ENCODE results near the gene TAX1BP1.

TAX1BP1 gene

DNA sequence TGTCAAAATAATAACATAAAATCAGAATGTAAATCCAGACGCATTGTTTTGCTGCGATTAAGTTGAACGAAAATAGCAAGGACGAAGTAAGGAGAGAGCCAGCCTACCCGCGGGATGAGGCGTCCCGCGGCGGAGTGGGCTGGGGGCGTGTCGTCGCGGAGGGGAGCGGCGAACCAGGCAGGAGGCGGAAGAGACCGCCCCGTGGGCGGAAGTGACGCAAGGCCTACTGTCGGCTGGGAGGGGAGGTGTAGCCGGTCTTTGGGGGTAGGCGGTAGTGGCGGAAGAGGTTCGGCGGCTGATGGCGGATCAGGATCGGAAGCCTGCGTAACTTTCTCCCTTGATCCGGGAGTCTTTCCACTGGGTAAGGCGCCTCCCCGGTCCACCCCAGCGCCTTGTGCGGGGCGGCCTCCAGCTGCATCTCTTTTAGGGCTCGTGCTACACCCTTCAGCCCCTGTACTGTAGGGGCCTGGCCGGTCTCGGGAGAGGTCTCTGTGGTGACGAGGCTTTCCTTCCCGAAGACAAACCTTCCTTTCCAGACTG is at the start of gene TAX1BP1:
Gene TAX1BP1 (plus strand): TSS at position 254 of the 540 bp plus-strand sequence. CDS start 8,363 bp downstream, outside the sequence.
- TF ChIP-seq, protein P1, sequence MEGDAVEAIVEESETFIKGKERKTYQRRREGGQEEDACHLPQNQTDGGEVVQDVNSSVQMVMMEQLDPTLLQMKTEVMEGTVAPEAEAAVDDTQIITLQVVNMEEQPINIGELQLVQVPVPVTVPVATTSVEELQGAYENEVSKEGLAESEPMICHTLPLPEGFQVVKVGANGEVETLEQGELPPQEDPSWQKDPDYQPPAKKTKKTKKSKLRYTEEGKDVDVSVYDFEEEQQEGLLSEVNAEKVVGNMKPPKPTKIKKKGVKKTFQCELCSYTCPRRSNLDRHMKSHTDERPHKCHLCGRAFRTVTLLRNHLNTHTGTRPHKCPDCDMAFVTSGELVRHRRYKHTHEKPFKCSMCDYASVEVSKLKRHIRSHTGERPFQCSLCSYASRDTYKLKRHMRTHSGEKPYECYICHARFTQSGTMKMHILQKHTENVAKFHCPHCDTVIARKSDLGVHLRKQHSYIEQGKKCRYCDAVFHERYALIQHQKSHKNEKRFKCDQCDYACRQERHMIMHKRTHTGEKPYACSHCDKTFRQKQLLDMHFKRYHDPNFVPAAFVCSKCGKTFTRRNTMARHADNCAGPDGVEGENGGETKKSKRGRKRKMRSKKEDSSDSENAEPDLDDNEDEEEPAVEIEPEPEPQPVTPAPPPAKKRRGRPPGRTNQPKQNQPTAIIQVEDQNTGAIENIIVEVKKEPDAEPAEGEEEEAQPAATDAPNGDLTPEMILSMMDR (IDR thresholded peaks at IDR 0.05; ENCODE audit: low read depth, low read length): no peak
- peak; percentile 83 for DNase-seq (ENCODE audit: extremely low read depth, low read depth)

DNA sequence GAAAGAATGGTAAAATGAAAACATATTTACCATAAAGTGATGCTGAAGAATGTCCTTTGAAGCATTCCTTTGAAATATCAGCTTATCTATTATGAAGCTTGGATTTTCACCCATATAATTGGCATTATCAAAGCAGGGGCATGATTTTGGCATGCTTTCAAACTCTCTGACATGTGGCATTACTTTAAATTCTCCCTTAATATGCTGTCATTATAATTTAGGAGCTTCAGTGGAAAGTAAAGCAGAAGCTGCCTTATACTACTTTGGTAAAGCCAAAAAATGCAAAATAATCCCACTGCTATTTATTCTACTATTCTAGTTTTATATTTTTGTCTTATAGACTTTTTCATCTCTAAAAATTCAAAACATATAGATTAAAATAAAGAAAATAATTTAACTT is 49.3 kb upstream of the TAX1BP1 start:
- TF ChIP-seq, protein P1 (IDR thresholded peaks at IDR 0.05; ENCODE audit: low read depth, low read length): no peak

DNA sequence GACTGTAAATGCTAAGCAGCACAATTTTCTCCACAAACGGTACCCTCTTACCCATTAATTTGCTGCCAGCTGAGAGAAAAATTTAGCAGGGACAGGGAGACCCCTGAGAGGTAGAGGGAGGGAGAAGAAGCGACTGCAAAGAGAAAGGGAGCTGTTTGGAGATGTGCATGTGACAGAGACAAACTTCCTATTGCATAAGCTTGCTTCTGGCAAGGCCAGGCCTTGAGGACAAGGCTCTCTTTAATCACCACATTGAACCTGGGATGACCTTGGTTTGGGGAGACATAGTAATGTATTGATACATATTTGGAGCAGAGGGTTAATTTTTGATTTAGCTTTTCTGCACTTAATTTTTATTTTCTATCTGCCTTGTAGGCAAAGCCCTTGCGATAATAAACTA is 46.2 kb upstream of the TAX1BP1 start:
- DNase-seq (ENCODE audit: extremely low read depth, low read depth): no peak
- TF ChIP-seq, protein P1 (IDR thresholded peaks at IDR 0.05; ENCODE audit: low read depth, low read length): no peak

More for the DNA sequence above, 49.3 kb upstream of the TAX1BP1 start:
- no peak for DNase-seq (ENCODE audit: extremely low read depth, low read depth)

DNA sequence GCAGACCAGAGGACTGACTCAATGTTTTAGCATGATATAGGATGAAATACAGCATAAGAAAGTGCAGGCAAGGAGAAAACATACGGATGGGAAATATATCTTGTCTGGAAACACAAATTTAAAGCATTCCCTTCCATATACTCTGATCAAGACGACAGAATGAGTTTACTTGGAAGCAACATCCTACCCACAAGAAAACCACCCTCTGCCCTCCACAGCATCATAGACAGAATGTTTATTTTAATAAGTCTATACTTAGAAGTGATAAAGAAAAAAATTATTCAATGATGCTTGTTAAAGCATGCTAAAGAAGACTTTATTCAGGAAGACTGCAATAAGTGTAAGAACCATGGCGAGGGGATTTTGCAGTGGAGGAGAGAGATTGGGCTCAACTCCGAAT is 44.9 kb upstream of the TAX1BP1 start:
- TF ChIP-seq, protein P1 (IDR thresholded peaks at IDR 0.05; ENCODE audit: low read depth, low read length): no peak

DNA sequence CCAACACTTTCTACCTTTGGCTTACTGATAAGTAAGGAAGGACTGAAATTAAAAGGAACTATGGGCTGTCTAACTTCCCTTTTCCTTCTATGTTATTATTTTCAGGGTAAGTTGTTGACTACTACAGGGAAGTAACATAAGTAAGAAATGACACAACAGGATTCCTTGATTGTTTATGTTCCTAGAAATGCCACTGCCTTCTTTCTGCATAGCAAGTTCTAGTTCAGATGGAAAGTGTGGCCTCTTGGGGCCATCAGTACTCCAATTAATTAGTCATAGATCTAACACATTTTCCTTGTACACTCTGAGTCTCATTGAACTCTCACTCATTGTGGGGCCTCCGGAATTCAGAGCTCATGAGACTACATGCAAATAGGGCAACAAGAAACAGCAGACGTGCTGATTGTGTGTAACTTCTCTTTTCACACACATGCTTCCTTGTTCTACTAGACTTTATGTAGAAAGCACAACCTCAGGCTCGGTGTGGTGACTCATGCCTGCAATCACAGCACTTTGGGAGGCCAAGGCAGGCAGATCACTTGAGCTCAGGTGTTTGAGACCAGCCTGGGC is 42.0 kb upstream of the TAX1BP1 start:
- TF ChIP-seq, protein P1 (IDR thresholded peaks at IDR 0.05; ENCODE audit: low read depth, low read length): no peak
- DNase-seq (ENCODE audit: extremely low read depth, low read depth): no peak

More for the DNA sequence above, 44.9 kb upstream of the TAX1BP1 start:
- no peak for DNase-seq (ENCODE audit: extremely low read depth, low read depth)

DNA sequence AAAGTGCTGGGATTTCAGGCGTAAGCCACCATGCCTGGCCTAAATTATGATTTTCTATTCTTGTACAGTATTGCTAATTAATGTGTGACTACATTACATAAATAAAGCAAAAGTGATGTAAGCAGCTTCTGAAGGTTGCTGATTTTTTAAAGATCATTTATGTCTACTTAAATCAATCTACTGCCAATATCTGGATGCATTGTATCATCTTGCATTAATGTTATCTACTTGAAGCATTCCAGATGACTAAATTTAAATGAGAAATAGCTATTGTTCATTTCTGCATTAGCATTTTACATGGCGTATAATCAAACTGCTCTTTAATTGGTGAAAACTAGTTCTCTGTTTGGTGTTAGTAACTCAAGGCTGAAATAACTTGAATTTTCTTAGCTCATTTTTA is 40.2 kb upstream of the TAX1BP1 start:
- TF ChIP-seq, protein P1 (IDR thresholded peaks at IDR 0.05; ENCODE audit: low read depth, low read length): no peak
- DNase-seq (ENCODE audit: extremely low read depth, low read depth): no peak

DNA sequence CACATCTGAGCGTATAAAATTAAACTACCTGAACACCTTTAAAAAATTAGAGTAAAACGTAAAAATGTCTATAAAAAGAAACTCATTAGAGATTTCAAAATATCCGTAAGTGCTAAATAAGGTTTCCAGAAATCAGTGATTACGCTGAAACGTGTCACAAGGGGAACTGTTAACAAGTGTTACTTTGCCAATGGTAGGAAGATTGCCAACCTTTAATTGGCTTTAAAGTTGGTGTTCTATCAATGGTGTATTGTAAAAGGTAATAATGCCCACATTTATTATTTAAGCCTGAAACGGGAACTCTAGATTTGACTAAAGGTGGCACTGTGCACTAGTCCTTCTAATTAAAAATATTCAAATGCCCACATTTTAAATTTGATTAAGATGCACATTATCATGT is 39.5 kb upstream of the TAX1BP1 start:
- TF ChIP-seq, protein P1 (IDR thresholded peaks at IDR 0.05; ENCODE audit: low read depth, low read length): no peak
- no peak for DNase-seq (ENCODE audit: extremely low read depth, low read depth)

Measured in AG09319 (cell line).